Fibroblast of lung (primary cell): ENCODE data around the gene ZNF33B.

Source experiments
- EZH2 ChIP-seq: IDR thresholded peaks from 2 replicates; pipeline ENCODE4 v1.5.1; 2012; ENCODE audit warnings: low read length, control low read depth, mild to moderate bottlenecking; ENCODE audit errors: missing control alignments
- TF ChIP-seq, protein P1 (sequence below), 2 donors: IDR thresholded peaks in 1 of 2; conservative IDR thresholded peaks in 1 of 2; 1 replicate in 1 of 2; 2 replicates in 1 of 2; pipeline ENCODE4 v1.5.1; 2011 to 2012; ENCODE audit warnings: low read length in 2 of 2, control low read depth in 1 of 2, inconsistent platforms in 1 of 2, low read depth in 1 of 2, mild to moderate bottlenecking in 1 of 2

GRCh38 chr10:42556931-42557330, 81.4 kb downstream of the ZNF33B start:
- TF ChIP-seq, protein P1, sequence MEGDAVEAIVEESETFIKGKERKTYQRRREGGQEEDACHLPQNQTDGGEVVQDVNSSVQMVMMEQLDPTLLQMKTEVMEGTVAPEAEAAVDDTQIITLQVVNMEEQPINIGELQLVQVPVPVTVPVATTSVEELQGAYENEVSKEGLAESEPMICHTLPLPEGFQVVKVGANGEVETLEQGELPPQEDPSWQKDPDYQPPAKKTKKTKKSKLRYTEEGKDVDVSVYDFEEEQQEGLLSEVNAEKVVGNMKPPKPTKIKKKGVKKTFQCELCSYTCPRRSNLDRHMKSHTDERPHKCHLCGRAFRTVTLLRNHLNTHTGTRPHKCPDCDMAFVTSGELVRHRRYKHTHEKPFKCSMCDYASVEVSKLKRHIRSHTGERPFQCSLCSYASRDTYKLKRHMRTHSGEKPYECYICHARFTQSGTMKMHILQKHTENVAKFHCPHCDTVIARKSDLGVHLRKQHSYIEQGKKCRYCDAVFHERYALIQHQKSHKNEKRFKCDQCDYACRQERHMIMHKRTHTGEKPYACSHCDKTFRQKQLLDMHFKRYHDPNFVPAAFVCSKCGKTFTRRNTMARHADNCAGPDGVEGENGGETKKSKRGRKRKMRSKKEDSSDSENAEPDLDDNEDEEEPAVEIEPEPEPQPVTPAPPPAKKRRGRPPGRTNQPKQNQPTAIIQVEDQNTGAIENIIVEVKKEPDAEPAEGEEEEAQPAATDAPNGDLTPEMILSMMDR (conservative IDR thresholded peaks at IDR 0.05 in 1 of 2, IDR thresholded peaks at IDR 0.05 in 1 of 2; ENCODE audit: low read depth in 1 of 2, low read length in 2 of 2), result no peak
- TF ChIP-seq EZH2, result no peak
